Occipital lobe (tissue), 2 donors: ENCODE data around the gene SMYD3. TPM values are rescaled to one million over a fixed set of nuclear protein-coding genes. Genes with fewer than 3 reads are reported as not detected.

Experiments used
- DNase-seq: peaks from one replicate; lab custom pipeline; 2025; lab: John Stamatoyannopoulos, UW
- total RNA-seq: library from RNA; depleted of rRNA; stranded (reverse); fragments of >200 nt; gene quantifications from one replicate; pipeline ENCODE4 v1.2.3, GENCODE V29; 2014

SMYD3 gene
- total RNA-seq, 1 donor from 2014 or later, result 25.3 TPM

DNA sequence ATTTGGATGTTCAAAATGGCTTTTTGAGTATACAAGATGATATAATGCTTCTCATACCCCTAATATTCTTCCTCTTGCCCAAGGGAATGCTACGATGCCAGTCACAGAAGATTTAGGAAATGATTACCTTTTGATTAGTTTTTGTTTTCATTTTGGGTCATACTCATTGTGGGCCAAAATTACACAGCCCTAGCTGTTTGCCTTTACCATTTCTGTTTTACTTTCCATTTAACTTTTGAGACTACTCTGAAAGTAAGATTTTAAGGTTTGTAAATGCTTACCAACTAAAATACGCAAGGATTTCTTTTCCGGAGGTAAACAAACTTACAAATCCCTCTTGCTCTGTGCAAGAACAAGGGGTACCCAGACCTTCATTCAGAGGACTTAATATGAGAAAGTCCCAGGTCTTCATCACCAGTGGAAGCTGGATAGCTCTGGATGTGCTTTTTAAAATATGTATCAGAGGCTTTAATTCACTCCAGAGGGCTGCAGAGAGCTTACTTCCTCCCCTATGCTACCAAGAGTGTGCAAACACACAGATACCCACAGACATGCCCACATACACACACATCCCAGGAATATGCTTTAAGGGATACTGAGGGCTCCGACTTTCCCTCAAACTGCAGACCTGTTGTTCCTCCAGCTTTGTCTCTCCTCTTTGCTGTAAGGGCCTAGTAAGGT, 631.4 kb downstream of the SMYD3 start:
- DNase-seq, result no peak

DNA sequence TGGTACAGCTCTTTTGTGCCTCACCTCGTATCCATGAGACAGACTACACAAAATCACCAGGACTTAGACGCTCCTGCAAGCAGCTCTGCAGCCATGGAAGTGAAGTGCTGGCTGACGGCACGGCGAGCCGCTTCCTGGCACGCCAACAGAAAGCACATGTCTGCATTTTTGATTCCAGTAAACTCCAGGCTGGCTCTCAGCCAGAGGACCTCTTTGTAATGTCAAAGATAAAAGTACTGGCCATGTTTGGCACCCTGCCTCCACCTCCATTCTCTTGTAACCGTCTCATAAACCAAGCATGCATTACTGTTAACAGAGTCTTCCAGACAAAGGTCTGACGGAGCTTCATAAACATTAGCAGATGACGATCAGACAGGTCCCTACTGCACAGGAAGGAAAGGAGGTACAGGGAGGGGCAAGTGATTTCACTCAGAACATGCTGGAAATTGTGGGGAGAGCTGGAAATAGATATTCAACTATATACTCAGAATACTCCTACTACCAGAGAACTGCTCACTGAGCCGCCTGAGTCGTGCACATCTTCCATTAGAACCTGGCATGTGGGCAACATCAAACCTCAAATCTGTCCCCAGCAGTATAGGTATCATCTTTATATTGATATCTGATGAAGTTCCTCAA, 632.0 kb downstream of the SMYD3 start:
- DNase-seq, result no peak

DNA sequence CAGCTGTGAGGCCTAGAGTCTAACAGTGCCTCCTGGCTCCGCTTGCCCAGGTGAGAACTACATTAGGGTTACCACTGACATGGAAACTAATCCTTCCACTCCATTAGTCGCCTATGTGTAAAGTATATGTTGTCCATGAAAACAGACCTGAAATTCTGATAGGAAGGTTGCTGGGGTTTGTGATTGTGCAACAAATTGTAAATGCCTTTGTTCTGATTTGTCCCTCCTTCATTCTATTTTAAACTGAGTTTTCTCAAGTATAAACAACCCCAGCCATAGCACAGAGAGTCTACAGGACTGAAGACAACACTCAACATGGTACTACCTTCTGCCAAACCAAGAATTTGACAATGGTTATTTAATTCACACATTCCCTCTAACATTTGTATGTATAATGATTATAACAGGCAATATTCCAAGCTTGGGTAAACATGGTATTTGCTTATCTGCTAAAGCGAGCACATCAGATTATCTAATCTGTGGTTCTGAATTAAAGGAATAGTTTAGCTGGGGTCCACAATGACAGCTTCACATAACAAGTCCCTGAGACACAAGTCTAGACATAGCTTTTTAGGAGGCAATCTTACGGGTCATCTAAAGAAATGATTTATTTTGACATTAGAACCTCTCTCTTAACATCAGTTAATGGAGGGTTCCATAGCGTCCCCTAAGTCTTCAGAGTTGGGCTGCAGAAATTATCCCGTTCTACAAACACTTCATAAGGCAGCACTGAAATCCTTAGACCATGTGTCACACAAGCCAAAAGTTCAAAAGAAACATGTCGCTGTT, 633.0 kb downstream of the SMYD3 start:
- DNase-seq, result no peak

DNA sequence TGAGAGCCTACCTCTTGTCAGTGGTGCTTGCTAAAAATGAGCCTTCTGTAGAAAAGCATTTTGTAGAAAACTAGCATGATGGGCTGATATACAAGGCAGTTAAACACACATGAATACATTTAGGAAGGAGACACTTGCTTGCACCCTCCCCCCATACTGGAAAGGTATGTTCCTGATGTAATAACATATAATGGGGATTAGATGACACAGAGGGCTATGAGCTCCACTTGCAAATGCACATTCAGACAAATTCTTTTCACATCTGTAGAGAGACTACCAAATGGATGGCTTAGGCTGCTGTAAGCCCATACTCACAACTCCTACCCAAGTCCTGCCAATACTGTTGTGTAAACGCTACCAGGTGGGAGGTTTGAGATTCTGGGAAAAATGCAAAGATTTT, 634.0 kb downstream of the SMYD3 start:
- DNase-seq, result no peak

DNA sequence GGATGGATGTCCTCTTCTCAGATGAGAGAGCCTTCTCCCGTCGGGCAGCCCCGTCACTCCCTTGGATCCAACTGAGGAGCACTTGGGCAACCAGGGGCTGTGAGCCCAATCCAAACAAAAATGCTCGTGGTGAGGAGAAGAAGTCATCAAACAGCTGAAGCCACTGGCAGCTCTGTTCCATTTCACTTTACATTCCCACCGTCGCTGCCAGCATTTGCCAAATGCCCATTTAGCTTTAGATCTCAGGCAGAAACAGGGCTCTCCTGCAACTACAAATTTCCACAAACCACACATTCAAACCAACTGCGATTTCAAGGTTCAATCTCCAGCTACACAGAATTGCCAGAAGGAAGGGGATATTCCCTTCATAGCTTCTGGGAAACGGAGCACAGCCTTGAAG, 634.6 kb downstream of the SMYD3 start:
- DNase-seq, result no peak

DNA sequence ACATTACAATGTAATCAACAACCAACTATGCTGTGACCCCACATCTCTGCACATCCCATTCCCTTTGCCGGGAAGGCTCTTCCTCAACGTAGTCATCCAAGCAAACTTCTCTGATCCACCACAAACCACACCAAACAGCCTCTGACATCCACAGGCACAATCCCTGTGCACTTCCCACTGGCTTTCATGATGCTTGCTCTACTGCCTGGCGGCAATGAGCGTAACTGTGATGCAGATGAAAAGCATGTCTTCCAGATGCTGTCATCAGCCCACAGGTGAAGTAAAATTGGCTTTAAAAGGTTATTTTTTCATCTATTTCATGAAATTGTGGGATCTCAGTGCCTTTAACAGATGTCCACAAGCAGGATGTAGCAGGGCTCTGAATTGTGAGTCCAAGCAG, 635.2 kb downstream of the SMYD3 start:
- DNase-seq, result no peak

DNA sequence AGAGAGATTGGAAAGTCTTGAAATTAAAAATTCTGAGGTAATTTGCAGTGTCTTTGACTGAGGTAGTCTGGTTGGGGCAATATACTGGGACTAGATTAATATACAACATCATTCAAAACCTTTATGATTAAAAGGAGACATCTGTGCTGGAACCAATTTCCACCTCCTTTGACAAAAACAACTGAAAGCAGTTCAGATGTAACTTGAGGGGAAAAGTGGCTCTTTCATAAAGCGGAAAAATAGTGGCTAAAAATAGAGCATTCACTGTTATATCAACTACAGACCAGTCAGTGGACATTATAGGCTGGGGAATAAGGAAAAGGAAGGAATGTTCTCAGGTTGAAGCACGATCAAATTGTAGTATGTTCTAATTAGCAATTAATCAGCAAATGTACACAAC, 635.9 kb downstream of the SMYD3 start:
- no peak for DNase-seq

DNA sequence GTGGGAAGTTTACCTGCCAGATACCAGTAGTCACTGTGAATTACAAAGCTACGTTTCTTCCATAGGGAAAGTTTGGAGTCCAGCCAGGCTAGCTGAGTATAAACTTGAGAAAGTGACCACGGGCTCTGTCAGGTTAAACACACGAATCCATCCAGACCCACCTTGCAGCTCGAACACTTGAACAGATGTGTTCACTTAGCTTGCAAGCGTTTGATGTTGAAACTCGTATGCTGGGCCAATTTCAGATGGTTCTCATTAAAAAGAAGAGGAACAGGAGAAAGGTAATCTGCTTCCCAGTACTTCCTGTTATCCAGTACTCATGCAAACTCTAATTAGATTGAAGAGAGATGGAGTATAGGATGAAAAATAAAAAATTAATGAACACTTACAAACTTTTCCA, 636.4 kb downstream of the SMYD3 start:
- DNase-seq, result no peak

DNA sequence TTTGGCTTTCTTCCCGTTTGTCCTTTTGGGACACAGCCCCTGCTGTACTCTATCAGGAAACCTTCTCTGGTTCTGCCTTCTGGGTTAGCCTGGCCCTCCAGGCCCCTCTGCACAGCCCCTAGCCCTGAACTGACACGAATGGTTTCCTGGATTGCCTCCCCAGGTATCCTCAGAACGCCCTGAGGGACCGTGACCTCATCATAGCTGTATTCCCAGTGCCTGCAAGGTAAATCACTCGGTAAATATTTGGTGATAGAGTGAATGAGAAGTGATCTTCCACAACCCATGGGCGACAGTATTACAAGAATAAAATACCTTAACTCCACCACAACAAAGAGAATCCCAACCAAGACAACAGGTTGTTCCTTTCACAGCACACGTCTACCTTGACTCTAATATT, 637.2 kb downstream of the SMYD3 start:
- no peak for DNase-seq

DNA sequence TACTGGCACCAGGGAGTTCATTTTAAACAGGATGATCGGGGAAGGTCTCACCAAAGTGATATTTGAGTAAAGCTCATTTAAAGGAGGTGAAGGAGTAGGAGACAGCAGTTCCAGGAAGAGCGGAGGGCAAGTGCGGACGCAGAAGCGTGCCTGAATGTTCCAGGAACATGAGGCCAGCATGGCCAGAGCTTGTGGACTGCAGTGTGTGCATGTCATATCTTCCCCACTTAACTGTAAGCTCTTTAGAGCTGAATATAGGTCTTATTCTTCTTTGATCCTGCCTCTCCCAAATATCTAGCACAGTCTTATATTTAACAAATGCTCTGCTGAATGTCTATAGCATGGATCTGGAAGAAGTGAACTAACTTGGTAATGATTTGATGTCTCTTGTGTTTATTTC, 639.3 kb downstream of the SMYD3 start:
- no peak for DNase-seq

DNA sequence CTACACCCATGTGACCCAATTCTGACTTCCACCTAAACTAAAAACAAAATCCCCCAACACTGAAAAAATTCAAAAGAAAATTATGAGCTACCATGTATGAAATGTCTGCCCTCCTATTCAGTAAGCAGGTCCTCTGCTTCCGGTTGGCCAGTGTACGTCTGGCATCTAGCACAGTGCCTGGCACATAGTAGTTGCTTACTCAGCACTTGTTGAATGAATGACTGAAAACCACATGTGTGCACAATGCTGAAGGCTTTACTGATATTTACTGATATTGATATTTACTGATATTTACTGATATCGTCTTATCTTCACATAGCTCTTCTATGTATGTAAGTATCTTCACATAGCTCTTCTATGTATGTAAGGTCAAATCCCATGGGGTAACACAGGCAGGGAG, 642.2 kb downstream of the SMYD3 start:
- DNase-seq, result no peak

DNA sequence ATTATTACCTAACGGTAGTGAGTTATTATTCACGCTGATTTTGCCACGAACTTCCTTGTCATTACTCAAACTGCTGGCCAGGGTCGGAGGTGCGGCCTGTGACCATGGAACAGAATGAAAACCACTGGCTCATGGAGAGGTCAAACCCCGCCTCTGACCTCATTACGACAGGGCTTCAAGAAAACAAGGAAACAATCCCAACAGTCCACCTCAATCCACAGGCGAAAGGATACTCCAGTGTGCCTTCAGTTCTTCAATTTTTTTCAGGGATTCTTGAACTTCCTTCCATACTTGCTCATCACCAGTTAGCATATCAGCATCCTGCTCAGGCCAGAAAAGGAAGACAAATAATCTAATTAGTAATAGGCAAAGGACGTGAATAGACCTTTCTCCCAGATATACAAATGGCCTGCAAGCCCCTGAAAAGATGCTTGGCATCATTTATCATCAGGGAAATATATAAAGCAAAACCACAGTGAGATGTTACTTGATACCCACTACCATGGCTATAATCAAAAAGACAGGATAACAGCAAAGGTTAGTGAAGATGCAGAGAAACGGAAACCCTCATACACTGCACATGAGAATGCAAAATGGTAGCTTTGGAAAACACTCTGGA, 643.4 kb downstream of the SMYD3 start:
- no peak for DNase-seq

DNA sequence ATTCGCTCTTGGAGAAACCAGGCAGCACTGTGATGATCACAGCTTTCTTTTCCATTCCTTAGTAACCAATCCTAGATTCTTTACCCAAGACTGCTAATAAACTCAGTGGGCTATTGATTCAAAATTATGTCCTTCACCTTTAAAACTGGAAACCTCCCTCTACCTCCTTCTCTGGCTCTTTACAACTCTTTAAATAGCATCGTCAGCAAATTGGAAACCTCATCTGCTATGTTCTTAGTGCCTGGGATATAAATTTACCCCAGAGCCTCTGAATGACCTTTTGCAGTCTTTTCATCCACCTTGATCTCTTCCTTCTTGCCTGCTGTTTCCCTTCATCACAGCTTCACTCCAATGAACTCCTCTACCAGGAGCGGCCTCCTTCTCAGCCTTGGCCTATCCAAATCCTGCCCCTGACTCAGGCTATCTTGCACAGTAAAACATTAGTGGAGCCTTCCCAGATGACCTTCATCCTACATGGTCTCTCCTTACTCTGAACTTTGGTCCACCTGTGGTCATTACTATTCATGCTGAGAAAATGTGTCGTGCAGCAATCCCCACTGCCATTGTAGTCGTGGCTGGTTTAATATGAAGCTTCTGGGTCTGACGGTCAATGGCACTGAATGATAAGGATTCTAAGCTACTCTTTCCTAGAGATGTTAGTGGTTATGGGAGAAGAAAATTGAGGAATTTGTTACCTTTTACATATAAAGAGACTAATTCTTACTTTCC, 644.1 kb downstream of the SMYD3 start:
- DNase-seq, result no peak

DNA sequence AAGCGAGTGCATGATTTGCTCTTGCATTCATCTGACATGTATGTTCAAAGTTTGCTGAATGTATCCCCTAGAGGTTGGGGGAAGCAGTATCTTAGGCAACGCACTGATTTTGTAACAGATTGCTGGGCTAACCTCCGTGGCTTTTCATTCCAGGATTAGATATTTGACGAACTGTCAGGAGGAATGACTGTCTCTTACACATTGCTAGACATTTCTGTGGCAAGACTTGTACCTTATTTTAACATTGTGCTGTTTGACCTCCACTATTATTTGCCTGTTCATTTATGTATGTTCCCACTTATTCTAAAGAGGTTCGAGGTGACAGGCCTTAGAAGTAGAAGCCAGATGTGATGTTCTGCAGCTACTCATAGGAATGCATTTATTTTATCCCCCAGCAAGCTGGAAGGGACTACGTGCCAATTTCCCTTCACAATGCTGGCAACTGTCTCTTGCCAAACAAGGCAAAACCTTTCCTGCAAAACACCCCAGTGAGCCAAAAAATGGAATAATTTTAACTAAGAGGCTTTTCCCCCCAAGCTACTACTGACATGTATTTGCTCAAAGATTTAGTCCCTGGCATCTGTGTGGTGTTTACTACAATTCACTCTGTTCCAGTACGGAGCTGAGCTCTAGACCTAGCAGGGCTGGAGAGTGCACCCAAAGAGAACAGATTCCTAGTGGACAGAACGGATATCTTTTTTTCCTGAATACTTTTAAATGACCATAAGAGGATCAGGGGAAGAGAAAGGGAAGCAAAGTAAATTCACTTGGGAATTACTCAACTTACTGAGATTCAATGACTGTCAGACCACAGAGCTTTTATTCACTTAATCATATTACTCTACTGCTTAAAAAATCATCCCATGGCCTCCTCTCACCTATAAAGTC, 646.2 kb downstream of the SMYD3 start:
- no peak for DNase-seq

DNA sequence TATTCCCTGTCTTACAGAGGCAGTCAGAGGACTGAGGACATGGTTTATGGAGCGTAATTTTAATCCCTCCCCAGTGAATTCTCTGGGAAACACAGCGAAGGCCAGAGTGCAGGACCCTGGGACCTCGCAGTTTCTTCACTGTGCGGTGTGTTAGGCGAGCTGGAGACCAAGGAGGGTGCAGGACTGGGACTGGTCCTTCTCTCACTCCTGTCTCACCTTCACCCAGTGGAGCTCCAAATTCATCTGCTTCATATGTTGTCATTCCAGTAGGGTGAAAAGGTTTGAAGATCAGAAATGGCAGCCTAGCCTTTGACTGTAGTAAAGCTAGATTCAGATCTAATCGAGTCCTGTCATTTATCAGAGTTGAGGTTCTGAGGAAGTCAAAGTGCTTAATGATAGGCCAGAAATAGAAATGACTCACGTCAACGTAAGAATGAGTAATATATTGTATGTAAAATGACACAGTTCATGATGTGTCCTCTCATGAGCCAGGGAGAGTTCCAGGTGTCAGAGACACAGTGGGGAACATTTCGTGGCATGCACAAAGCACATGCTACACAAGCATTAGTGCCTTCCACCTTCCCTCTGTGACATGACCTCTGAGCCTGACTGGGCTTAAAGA, 647.5 kb downstream of the SMYD3 start:
- DNase-seq, result no peak

DNA sequence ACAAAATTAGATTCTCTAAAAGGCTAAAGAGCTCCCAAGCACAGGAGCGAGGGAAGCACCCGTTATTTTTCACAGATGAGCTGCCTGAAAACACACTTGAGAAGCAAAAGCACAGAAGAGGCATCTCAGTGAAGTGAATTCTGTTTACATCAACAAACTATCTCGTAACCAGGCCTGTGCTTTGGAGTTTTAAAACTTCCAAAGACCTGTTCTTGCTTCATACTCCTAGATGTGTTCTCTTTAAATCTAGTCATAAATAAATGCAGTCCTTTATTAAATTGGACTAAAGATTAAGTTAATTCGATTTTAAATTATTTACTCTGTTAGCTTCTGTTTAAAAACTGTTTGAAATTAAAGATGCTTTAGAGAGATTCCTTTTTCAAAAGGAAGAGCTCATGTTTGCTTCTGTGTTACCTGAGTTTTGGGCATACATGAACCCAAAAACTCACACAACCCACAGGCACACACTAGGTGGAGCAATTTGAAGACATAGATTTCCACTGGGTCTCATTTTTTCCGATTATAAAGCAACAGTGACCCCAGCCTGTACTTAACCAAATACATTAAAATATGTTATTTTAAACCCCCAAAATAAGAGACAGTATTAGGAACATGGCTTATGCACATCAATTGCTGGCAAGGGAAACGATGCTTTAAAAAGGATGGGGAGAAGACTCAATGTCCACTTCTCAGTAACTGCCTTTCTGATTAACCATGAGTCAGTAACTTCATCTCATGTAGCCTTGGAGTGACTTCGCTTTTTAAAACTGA, 648.2 kb downstream of the SMYD3 start:
- DNase-seq, result no peak

DNA sequence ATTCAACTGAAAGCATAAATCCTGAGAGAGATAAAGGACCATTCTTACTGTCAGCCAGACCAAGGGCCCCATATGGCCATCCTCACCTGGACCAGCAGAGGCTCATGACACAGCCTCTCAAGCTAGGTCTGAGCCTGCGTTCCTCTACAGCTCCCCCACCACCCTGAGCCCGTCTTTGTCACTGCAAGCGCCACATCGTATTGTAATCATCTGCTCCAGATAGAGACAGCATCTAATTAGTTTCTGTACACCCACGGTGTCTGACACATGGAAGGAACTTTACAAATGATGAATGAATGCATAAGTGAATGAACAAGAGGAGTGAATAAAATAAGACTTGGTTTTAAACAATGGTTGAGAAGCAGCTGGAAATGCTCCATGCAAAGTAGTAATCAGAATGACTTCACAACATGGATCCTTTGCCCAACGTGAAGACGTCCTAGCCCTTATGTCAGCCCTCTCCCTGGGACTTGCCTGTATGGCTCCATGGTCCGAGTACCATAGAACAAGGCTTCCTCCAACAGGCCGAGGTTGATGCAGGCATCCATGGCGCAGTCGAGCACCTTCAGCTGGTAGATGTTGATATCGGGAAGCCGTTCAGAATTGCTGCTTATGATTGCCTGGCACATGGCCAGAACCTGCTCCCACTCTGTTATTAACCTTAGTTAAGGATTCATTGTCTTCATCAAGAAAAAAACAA, 648.9 kb downstream of the SMYD3 start:
- DNase-seq, result no peak

DNA sequence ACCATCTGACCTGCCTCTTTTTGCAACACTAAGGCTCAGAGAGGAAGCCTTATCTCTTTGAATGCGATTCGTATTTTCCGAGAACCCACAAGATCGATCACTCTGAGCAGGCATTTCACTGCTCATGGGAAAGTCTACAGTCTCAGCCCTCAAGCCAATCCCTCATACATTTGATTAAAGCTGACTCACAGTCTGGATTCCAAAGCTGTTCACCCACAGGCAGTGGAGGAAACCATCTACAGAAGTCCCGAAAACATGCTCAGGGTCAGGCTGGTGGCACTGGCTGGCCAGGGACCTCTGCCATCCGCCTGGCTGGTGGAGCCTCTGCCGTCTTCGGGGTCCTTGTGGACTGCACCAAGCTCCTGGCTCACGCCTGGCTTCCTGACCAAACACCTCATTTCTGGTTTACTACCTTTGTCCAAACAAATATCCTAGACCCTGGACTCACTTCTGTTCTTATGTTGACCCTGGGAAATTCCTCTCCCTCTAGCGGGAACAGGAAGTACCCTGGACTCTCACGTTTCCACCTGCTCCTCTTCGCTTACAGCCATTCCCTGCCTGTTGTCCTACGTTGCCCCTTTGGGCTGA, 650.0 kb downstream of the SMYD3 start:
- DNase-seq, result no peak
